GM12875 (cell line): Measurements from ENCODE around the gene CYP2C19.
"Not testable (repeated sequence)": the region's sequence is repeated elsewhere in the genome, so short reads cannot be mapped to it uniquely, and the experiment has no call there.

ENCODE experiments used
- H3K4me3 ChIP-seq: one replicate; pipeline ENCODE4 v1.5.1; 2011; ENCODE audit warnings: low read depth, low read length, control low read depth
- CTCF ChIP-seq: IDR thresholded peaks from 2 replicates; pipeline ENCODE4 v1.5.1; 2011; ENCODE audit warnings: low read depth, mild to moderate bottlenecking, control low read depth, inconsistent platforms, low read length, moderate library complexity, borderline replicate concordance; ENCODE audit not compliant: insufficient read depth

The CYP2C19 gene

DNA sequence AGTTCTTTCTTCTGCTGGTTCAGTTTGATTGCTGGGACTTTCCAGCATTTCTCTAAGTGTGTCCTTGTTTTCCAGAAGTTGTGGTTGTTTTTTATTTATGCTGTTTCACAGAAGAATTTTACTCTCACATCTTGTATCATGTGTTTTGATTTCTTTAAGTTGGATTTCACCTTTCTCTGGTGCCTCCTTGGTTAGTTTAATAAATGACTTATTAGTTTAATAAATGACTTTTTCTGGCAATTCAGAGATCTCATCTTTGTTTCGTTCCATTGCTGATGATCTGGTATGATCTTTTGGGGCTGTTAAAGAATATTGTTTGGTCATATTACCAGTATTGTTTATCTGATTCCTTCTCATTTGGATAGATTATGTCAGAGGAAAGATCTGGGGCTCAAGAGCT, 116.2 kb downstream of the CYP2C19 start:
- no peak overlapping the region for H3K4me3 ChIP-seq
- TF ChIP-seq CTCF, result no peak

- no peak overlapping the region for H3K4me3 ChIP-seq
- TF ChIP-seq CTCF, result no peak
Measured at GRCh38 chr10:94879214-94879613, 116.7 kb downstream of the CYP2C19 start.

DNA sequence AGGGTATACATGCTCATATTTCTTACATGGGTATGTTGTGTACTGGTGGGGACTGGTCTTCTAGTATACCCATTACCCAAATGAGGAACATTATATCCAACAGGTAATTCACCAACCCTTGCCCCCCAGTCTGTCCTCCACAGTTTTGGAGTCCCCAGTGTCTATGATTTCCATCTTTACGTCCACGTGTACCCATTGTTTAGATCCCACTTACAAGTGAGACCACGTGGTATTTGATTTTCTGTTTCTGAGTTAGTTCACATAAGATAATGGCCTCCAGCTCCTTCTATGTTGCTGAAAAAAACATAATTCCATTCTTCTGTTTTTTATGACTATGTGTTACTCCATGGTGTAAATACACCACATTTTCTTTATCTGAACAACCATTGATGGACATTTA, 126.6 kb downstream of the CYP2C19 start:
- no peak overlapping the region for H3K4me3 ChIP-seq
- TF ChIP-seq CTCF, result no peak

DNA sequence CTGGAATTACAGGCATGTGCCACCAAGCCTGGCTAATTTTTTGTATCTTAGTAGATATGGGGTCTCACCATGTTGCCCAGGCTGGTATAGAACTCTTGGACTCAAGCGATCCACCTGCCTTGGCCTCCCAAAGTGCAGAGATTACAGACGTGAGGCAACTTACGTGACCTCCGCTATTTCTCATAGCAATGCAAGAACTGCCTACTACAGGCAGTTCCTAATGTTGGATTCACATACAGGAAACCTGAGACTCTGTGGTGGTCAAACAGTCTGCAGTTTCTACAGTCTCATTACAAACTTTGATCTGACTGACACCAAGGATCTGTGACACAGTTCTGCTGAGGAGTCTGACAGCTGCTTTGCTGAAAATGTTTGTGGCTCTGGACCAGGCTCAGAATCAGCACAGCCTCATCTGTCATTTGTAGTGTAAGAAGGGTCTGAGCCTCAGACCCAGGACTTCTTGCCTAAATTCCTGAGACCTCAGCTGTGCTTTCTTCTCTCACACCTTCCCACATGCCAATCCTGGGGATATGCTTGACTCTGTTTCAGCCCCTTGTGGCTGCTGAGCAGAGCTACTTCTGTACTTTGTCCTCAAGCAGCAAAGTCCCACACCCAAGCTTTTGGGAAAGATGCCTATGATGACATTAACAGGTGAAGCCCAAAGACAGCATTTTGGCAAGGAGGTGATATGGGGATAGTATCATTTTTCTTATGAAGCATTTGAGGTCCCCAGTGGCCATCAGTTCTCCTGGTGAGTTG, 128.0 kb downstream of the CYP2C19 start:
- no peak for TF ChIP-seq CTCF
- no peak overlapping the region for H3K4me3 ChIP-seq

GRCh38 chr10:94898414-94898813, 135.9 kb downstream of the CYP2C19 start:
- H3K4me3 ChIP-seq, result not testable (repeated sequence)

- no peak for TF ChIP-seq CTCF
- H3K4me3 ChIP-seq, result no peak overlapping the region
Measured at GRCh38 chr10:94902080-94902479, 139.6 kb downstream of the CYP2C19 start.

DNA sequence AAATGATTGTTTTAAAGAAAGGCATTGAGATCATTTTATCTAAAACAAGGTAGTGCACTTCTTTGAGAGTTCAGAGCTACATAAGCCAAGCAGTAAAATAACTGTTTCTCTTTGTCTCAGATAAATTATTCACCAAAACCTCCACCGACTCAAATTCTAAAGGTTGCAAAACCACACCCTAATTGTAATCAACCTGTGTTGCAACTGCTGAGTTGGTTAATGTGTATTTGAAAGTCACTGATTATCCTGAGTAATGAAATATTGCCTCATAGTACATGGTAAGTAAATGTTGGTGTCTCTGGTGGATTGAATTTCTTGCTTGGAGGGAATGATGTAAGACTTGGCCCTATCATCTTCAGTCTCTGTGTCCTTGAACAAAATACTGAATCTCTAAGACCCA, 140.1 kb downstream of the CYP2C19 start:
- no peak for TF ChIP-seq CTCF
- H3K4me3 ChIP-seq, result no peak overlapping the region
